Calu3 (cell line): ENCODE results near the gene MAP6D1. TPM values are rescaled to one million over a fixed set of nuclear protein-coding genes. Genes with fewer than 3 reads are reported as not detected.

Experiments used
- BruUV-seq: library from RNA; stranded (reverse); fragments of 400-500 nt; replicated peaks from 2 replicates; lab custom pipeline; 2021; lab: Mats Ljungman, UMichigan
- CTCF ChIA-PET: fragments of 300-600 bp; sonication (Branson Sonifier 250); formaldehyde crosslinking; loops from one replicate; lab custom pipeline; 2022; ENCODE audit warnings: antibody characterized with exemption; lab: Charles Lee
- DNase-seq: peaks from one replicate; pipeline ENCODE4 v3.0.0; 2022
- H3K27ac Mint-ChIP-seq: one replicate; pipeline ENCODE4 v1.8.0; 2022; ENCODE audit warnings: mixed read lengths; ENCODE audit not compliant: unreplicated experiment
- H3K27me3 Mint-ChIP-seq: one replicate; pipeline ENCODE4 v1.8.0; 2022; ENCODE audit warnings: mixed read lengths; ENCODE audit not compliant: unreplicated experiment
- H3K36me3 Mint-ChIP-seq: one replicate; pipeline ENCODE4 v1.8.0; 2022; ENCODE audit warnings: mild to moderate bottlenecking, moderate library complexity, mixed read lengths; ENCODE audit not compliant: insufficient read depth, unreplicated experiment
- H3K4me1 Mint-ChIP-seq: one replicate; pipeline ENCODE4 v1.8.0; 2022; ENCODE audit warnings: mild to moderate bottlenecking, low read depth, mixed read lengths; ENCODE audit not compliant: unreplicated experiment
- H3K4me3 Mint-ChIP-seq: one replicate; pipeline ENCODE4 v1.8.0; 2022; ENCODE audit warnings: mild to moderate bottlenecking, low read depth, moderate library complexity, mixed read lengths; ENCODE audit not compliant: unreplicated experiment
- H3K9me3 Mint-ChIP-seq: one replicate; pipeline ENCODE4 v1.8.0; 2022; ENCODE audit warnings: low read depth, mixed read lengths; ENCODE audit not compliant: unreplicated experiment
- CTCF ChIP-seq: fragments of 200-600 bp; IDR thresholded peaks from one replicate; pipeline ENCODE4 v1.8.0; 2022; ENCODE audit warnings: antibody characterized with exemption; ENCODE audit not compliant: unreplicated experiment
- intact Hi-C: fragments of 100-400 bp; cut with micrococcal nuclease; formaldehyde crosslinking; loops from one replicate; pipeline ENCODE4 v1.10.0; 2022; ENCODE audit not compliant: unreplicated experiment
- total RNA-seq: library from RNA; stranded (reverse); gene quantifications from 2 replicates; pipeline ENCODE4 v1.2.3, GENCODE V29; 2022

MAP6D1 gene
- total RNA-seq, 1 experiment from 2014 or later = 5.4 TPM

- Mint-ChIP-seq H3K27me3 (no peaks in the 10 kb centered on the region), H3K4me1 (no peaks in the 10 kb centered on the region), H3K36me3 (peaks cover 40% of the 10 kb centered on the region), H3K9me3 (no peaks in the 10 kb centered on the region), H3K27ac (no peak overlapping the region), H3K4me3 (no peak overlapping the region)
- CTCF ChIA-PET = no interaction called here
- DNase-seq = no peak
- intact Hi-C loops = no loop called here
- BruUV-seq = no TSS peak
- TF ChIP-seq CTCF = no peak
Measured at GRCh38 chr3:183807881-183808280, 17.5 kb downstream of the MAP6D1 start.

- H3K27me3 Mint-ChIP-seq = no peaks in the 10 kb centered on the region
- no peak for DNase-seq
- CTCF ChIA-PET = interaction anchor here (0.5 kb wide), 1 partner anchor 95 kb away, joined by 3 read pairs; no protein-coding TSS in a partner anchor
- no peak for TF ChIP-seq CTCF
- no peaks in the 10 kb centered on the region for H3K9me3 Mint-ChIP-seq
- no TSS peak for BruUV-seq
- peaks cover 40% of the 10 kb centered on the region for H3K36me3 Mint-ChIP-seq
- no peak overlapping the region for H3K27ac Mint-ChIP-seq
- H3K4me3 Mint-ChIP-seq = no peak overlapping the region
- H3K4me1 Mint-ChIP-seq = no peaks in the 10 kb centered on the region
- intact Hi-C loops = no loop called here
Measured at GRCh38 chr3:183807209-183807728, 18.1 kb downstream of the MAP6D1 start.

- intact Hi-C loops = no loop called here
- H3K27me3 Mint-ChIP-seq = no peaks in the 10 kb centered on the region
- peaks cover 36% of the 10 kb centered on the region for H3K36me3 Mint-ChIP-seq
Measured at GRCh38 chr3:183802989-183803388, 22.4 kb downstream of the MAP6D1 start.

GRCh38 chr3:183801601-183802000, 23.8 kb downstream of the MAP6D1 start:
- no TSS peak for BruUV-seq
- H3K27ac Mint-ChIP-seq = no peak overlapping the region
- no peaks in the 10 kb centered on the region for H3K9me3 Mint-ChIP-seq
- intact Hi-C loops = no loop called here
- no peaks in the 10 kb centered on the region for H3K4me1 Mint-ChIP-seq
- no peak overlapping the region for H3K4me3 Mint-ChIP-seq
- CTCF ChIA-PET = no interaction called here
- peaks cover 37% of the 10 kb centered on the region for H3K36me3 Mint-ChIP-seq
- H3K27me3 Mint-ChIP-seq = no peaks in the 10 kb centered on the region
- DNase-seq = no peak
- no peak for TF ChIP-seq CTCF

More at GRCh38 chr3:183802989-183803388, 22.4 kb downstream of the MAP6D1 start:
- Mint-ChIP-seq H3K4me3 (no peak overlapping the region), H3K9me3 (no peaks in the 10 kb centered on the region), H3K4me1 (no peaks in the 10 kb centered on the region), H3K27ac (no peak overlapping the region)
- CTCF ChIA-PET = no interaction called here
- BruUV-seq = no TSS peak
- no peak for TF ChIP-seq CTCF
- no peak for DNase-seq
